ENCODE measurements around the gene ADIPOR2.
A peak's percentile ranks its signal among the peaks of the same experiment; 100 is the strongest.

The ADIPOR2 gene

GRCh38 chr12:1690578-1691122 is at the start of gene ADIPOR2:
Gene ADIPOR2 (plus strand): TSS chr12:1691070. CDS start chr12:1754344, 63,274 bp downstream.
- DNase-seq, result peak; percentile 97

GRCh38 chr12:1642513-1642912 is 48.4 kb upstream of the ADIPOR2 start:
- no peak for DNase-seq

GRCh38 chr12:1643043-1643442 is 47.8 kb upstream of the ADIPOR2 start:
- DNase-seq, result no peak

- no peak for DNase-seq
These were observed 46.9 kb upstream of the ADIPOR2 start for GRCh38 chr12:1643905-1644533.

- DNase-seq, result peak; percentile 93
These were observed 46.1 kb upstream of the ADIPOR2 start for GRCh38 chr12:1644534-1645438.

GRCh38 chr12:1645819-1646218 is 45.1 kb upstream of the ADIPOR2 start:
- DNase-seq, result no peak

GRCh38 chr12:1646569-1647284 is 44.1 kb upstream of the ADIPOR2 start:
- DNase-seq, result no peak

- DNase-seq, result no peak
These were observed 43.6 kb upstream of the ADIPOR2 start for GRCh38 chr12:1647285-1647669.

GRCh38 chr12:1650260-1650977 is 40.5 kb upstream of the ADIPOR2 start:
- DNase-seq, result no peak

- DNase-seq, result no peak
These were observed 39.9 kb upstream of the ADIPOR2 start for GRCh38 chr12:1650978-1651361.

GRCh38 chr12:1651946-1652345 is 38.9 kb upstream of the ADIPOR2 start:
- DNase-seq, result no peak

- no peak for DNase-seq
These were observed 35.6 kb upstream of the ADIPOR2 start for GRCh38 chr12:1655225-1655788.

GRCh38 chr12:1656902-1657301 is 34.0 kb upstream of the ADIPOR2 start:
- no peak for DNase-seq

- DNase-seq, result no peak
These were observed 33.2 kb upstream of the ADIPOR2 start for GRCh38 chr12:1657688-1658087.

GRCh38 chr12:1660304-1661187 is 30.3 kb upstream of the ADIPOR2 start:
- no peak for DNase-seq

- peak; percentile 73 for DNase-seq
These were observed 29.1 kb upstream of the ADIPOR2 start for GRCh38 chr12:1661553-1662335.

GRCh38 chr12:1662761-1663439 is 28.0 kb upstream of the ADIPOR2 start:
- no peak for DNase-seq

- DNase-seq, result no peak
These were observed 27.3 kb upstream of the ADIPOR2 start for GRCh38 chr12:1663440-1664132.

GRCh38 chr12:1665366-1665765 is 25.5 kb upstream of the ADIPOR2 start:
- no peak for DNase-seq
